Measurements from ENCODE around the gene NMNAT3.

DNA sequence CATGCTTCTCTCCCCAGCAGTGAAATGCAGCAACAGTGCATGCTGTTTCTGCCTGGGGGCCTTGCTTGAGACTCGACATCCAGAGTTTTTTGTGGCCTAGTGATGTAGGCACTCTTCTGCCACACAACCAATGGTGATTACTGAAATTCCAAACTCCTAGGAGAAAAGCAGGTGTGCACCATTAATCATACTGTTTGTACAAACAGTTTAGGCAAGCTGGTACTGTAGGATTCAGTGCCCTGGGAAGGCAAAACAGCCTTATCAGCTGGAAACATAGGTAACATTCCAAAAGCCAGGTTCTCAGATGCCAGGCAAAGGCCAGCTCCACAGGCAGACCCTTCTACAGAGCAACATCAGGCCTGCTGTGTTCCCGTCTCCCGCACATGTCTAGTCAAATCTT, 120.7 kb downstream of the NMNAT3 start:
- TF ChIP-seq CTCF (IDR thresholded peaks at IDR 0.05; ENCODE audit: low read depth, low read length, poor library complexity, severe bottlenecking): no peak
- no peak for TF ChIP-seq EZH2phosphoT487 (IDR thresholded peaks at IDR 0.05; ENCODE audit: borderline replicate concordance, low read length)
